Chondrocyte (in vitro differentiated cells): Measurements from ENCODE around the gene NPW. TPM values are rescaled to one million over a fixed set of nuclear protein-coding genes. Genes with fewer than 3 reads are reported as not detected.

ENCODE experiments used
- DNase-seq: peaks from one replicate; pipeline ENCODE4 v3.0.0; 2021; ENCODE audit warnings: mixed read lengths, low spot score
- H3K27ac Mint-ChIP-seq: one replicate; pipeline ENCODE4 v1.8.0; 2021; ENCODE audit warnings: mild to moderate bottlenecking, moderate library complexity, mixed read lengths; ENCODE audit not compliant: unreplicated experiment
- H3K27me3 Mint-ChIP-seq: 2 replicates; pipeline ENCODE4 v1.8.0; 2021; ENCODE audit warnings: low read depth, mixed read lengths
- H3K36me3 Mint-ChIP-seq: 2 replicates; pipeline ENCODE4 v1.8.0; 2021; ENCODE audit warnings: low read depth, mixed read lengths
- H3K4me1 Mint-ChIP-seq: 2 replicates; pipeline ENCODE4 v1.8.0; 2021; ENCODE audit warnings: low read depth, mild to moderate bottlenecking, mixed read lengths
- H3K4me3 Mint-ChIP-seq: one replicate; pipeline ENCODE4 v1.8.0; 2021; ENCODE audit warnings: mild to moderate bottlenecking, moderate library complexity, mixed read lengths; ENCODE audit not compliant: unreplicated experiment
- H3K9me3 Mint-ChIP-seq: 2 replicates; pipeline ENCODE4 v1.8.0; 2021; ENCODE audit warnings: low read depth, mixed read lengths
- CTCF ChIP-seq: fragments of 200-600 bp; sonication (generic); IDR thresholded peaks from 2 replicates; pipeline ENCODE4 v1.5.0; 2021; ENCODE audit warnings: antibody characterized with exemption, mild to moderate bottlenecking, moderate library complexity
- total RNA-seq: library from RNA; stranded (reverse); gene quantifications from 3 replicates; pipeline ENCODE4 v1.2.1, GENCODE V29; 2021

Gene NPW
- total RNA-seq, 1 donor from 2014 or later: 2.5 TPM

- DNase-seq: no peak
- no peak overlapping the region for H3K4me3 Mint-ChIP-seq
- H3K27me3 Mint-ChIP-seq: no peaks in the 10 kb centered on the region
- peaks cover 2% of the 10 kb centered on the region for H3K4me1 Mint-ChIP-seq
- TF ChIP-seq CTCF: no peak
- peaks cover 13% of the 10 kb centered on the region for H3K36me3 Mint-ChIP-seq
- no peaks in the 10 kb centered on the region for H3K9me3 Mint-ChIP-seq
- H3K27ac Mint-ChIP-seq: no peak overlapping the region
These were observed 21.9 kb upstream of the NPW start for GRCh38 chr16:1997494-1998359.

GRCh38 chr16:1998360-1998835 is 21.2 kb upstream of the NPW start:
- no peaks in the 10 kb centered on the region for H3K27me3 Mint-ChIP-seq
- no peak for DNase-seq
- no peak overlapping the region for H3K4me3 Mint-ChIP-seq
- peaks cover 2% of the 10 kb centered on the region for H3K4me1 Mint-ChIP-seq
- no peaks in the 10 kb centered on the region for H3K9me3 Mint-ChIP-seq
- no peak overlapping the region for H3K27ac Mint-ChIP-seq
- no peak for TF ChIP-seq CTCF
- peaks cover 13% of the 10 kb centered on the region for H3K36me3 Mint-ChIP-seq

GRCh38 chr16:1998852-1999801 is 20.5 kb upstream of the NPW start:
- no peak for DNase-seq
- Mint-ChIP-seq H3K9me3 (no peaks in the 10 kb centered on the region), H3K4me3 (no peak overlapping the region), H3K27ac (no peak overlapping the region), H3K27me3 (no peaks in the 10 kb centered on the region), H3K36me3 (peaks cover 13% of the 10 kb centered on the region), H3K4me1 (peaks cover 6% of the 10 kb centered on the region)
- TF ChIP-seq CTCF: no peak

- Mint-ChIP-seq H3K27me3 (no peaks in the 10 kb centered on the region), H3K4me1 (peaks cover 13% of the 10 kb centered on the region), H3K9me3 (no peaks in the 10 kb centered on the region), H3K36me3 (peaks cover 13% of the 10 kb centered on the region), H3K27ac (no peak overlapping the region), H3K4me3 (no peak overlapping the region)
- no peak for TF ChIP-seq CTCF
- no peak for DNase-seq
These were observed 19.6 kb upstream of the NPW start for GRCh38 chr16:1999866-2000514.
